GM12878 (cell line): ENCODE measurements around the gene GSTO1. TPM values are rescaled to one million over a fixed set of nuclear protein-coding genes. Genes with fewer than 3 reads are reported as not detected.

Experiments
- BCL11A ChIP-seq: IDR thresholded peaks from 2 replicates; pipeline ENCODE4 v1.6.1; 2011; ENCODE audit warnings: low read depth, low read length
- CEBPB ChIP-seq, 2 experiments: fragments of 150-350 bp in 1 of 2; IDR thresholded peaks; 2 replicates each; pipeline ENCODE4 v1.6.1; 2012 to 2014; ENCODE audit warnings: low read depth in 2 of 2, low read length in 2 of 2, borderline replicate concordance in 1 of 2, inconsistent platforms in 1 of 2
- CREM ChIP-seq: IDR thresholded peaks from 2 replicates; pipeline ENCODE4 v1.6.1; 2014; ENCODE audit warnings: antibody characterized with exemption, low read depth
- E4F1 ChIP-seq: fragments of 450-650 bp; IDR thresholded peaks from 2 replicates; pipeline ENCODE4 v1.6.1; 2018; ENCODE audit warnings: borderline replicate concordance, mild to moderate bottlenecking; ENCODE audit not compliant: partially characterized antibody
- IRF4 ChIP-seq: IDR thresholded peaks from 2 replicates; pipeline ENCODE4 v1.6.1; 2011; ENCODE audit warnings: low read depth, low read length
- MYC ChIP-seq: IDR thresholded peaks from 2 replicates; pipeline ENCODE4 v1.6.1; 2011; ENCODE audit warnings: mild to moderate bottlenecking, low read length, moderate library complexity, inconsistent platforms; ENCODE audit not compliant: insufficient read depth, insufficient replicate concordance, insufficient read length, severe bottlenecking
- NR2C2 ChIP-seq: IDR thresholded peaks from 2 replicates; pipeline ENCODE4 v1.6.1; 2011; ENCODE audit warnings: borderline replicate concordance, low read depth; ENCODE audit not compliant: control insufficient read depth, insufficient read length
- POLR2A ChIP-seq: IDR thresholded peaks from 2 replicates; pipeline ENCODE4 v1.6.1; 2011; ENCODE audit warnings: low read depth, mild to moderate bottlenecking, low read length
- POLR2AphosphoS2 ChIP-seq: IDR thresholded peaks from 2 replicates; pipeline ENCODE4 v1.6.1; 2011; ENCODE audit warnings: low read depth, mild to moderate bottlenecking, low read length, improper control_type of control experiment, moderate library complexity
- RAD51 ChIP-seq: fragments of 450-650 bp; IDR thresholded peaks from 2 replicates; pipeline ENCODE4 v1.6.1; 2016; ENCODE audit warnings: moderate library complexity, mild to moderate bottlenecking, inconsistent platforms
- RCOR1 ChIP-seq: conservative IDR thresholded peaks from 2 replicates; pipeline ENCODE4 v1.6.1; 2012; ENCODE audit warnings: low read depth, low read length, improper control_type of control experiment
- RFX5 ChIP-seq: IDR thresholded peaks from 2 replicates; pipeline ENCODE4 v1.6.1; 2011; ENCODE audit warnings: low read depth, low read length, improper control_type of control experiment
- SUZ12 ChIP-seq: fragments of 200-600 bp; sonication (generic); IDR thresholded peaks from one replicate; pipeline ENCODE4 v1.6.1; 2018; ENCODE audit warnings: antibody characterized with exemption, mild to moderate bottlenecking; ENCODE audit not compliant: unreplicated experiment
- USF1 ChIP-seq: IDR thresholded peaks from 2 replicates; pipeline ENCODE4 v1.6.1; 2011; ENCODE audit warnings: borderline replicate concordance, low read depth, mild to moderate bottlenecking, moderate library complexity, mixed read lengths, low read length; ENCODE audit not compliant: insufficient read depth; ENCODE audit errors: extremely low read length
- YY1 ChIP-seq: IDR thresholded peaks from 2 replicates; pipeline ENCODE4 v1.6.1; 2011; ENCODE audit warnings: low read depth, mild to moderate bottlenecking, low read length
- ZBED1 ChIP-seq: IDR thresholded peaks from 2 replicates; pipeline ENCODE4 v1.6.1; 2016; ENCODE audit warnings: borderline replicate concordance
- ZNF384 ChIP-seq: IDR thresholded peaks from 2 replicates; pipeline ENCODE4 v1.6.1; 2012; ENCODE audit warnings: low read depth, mild to moderate bottlenecking, low read length, improper control_type of control experiment, borderline replicate concordance
- polyA plus RNA-seq, 11 experiments: library from polyadenylated mRNA; depleted of rRNA in 4 of 11; unstranded in 6 of 11; stranded (reverse) in 5 of 11; fragments of >200 nt; fragmentation: Nextera tagmentation in 4 of 11; fragmentation: Illumina TruSeq in 1 of 11; extraction: Ambion mirVana in 4 of 11; extraction: Trizol in 1 of 11; gene quantifications; 1 replicate in 1 of 11; 2 replicates in 10 of 11; pipeline versions ENCODE4 v1.2.1 to v1.2.3, GENCODE V29; 2011 to 2016; ENCODE audit warnings: inconsistent platforms in 2 of 11, missing spikeins in 2 of 11, low read depth in 1 of 11
- total RNA-seq, 4 experiments: library from RNA; depleted of rRNA in 3 of 4; stranded (reverse); fragments of >200 nt in 3 of 4; fragmentation: Illumina TruSeq in 1 of 4; extraction: Trizol in 1 of 4; gene quantifications; 2 replicates each; pipeline versions ENCODE4 v1.2.1 to v1.2.3, GENCODE V29; 2013 to 2021
- TF ChIP-seq, protein P1 (sequence below): fragments of 450-650 bp; IDR thresholded peaks from 2 replicates; pipeline ENCODE4 v1.6.1; 2016; ENCODE audit warnings: mild to moderate bottlenecking
- TF ChIP-seq, protein P2 (sequence below): IDR thresholded peaks from 2 replicates; pipeline ENCODE4 v1.6.1; 2012; ENCODE audit warnings: improper control_type of control experiment, low read depth, low read length; ENCODE audit not compliant: insufficient replicate concordance

The GSTO1 gene
- total and polyA plus RNA-seq, 10 of the 15 experiments (the other 5 are each of a cell fraction or from before 2014, with no cell fraction given) = 53.1 to 197 (median 112) TPM

DNA sequence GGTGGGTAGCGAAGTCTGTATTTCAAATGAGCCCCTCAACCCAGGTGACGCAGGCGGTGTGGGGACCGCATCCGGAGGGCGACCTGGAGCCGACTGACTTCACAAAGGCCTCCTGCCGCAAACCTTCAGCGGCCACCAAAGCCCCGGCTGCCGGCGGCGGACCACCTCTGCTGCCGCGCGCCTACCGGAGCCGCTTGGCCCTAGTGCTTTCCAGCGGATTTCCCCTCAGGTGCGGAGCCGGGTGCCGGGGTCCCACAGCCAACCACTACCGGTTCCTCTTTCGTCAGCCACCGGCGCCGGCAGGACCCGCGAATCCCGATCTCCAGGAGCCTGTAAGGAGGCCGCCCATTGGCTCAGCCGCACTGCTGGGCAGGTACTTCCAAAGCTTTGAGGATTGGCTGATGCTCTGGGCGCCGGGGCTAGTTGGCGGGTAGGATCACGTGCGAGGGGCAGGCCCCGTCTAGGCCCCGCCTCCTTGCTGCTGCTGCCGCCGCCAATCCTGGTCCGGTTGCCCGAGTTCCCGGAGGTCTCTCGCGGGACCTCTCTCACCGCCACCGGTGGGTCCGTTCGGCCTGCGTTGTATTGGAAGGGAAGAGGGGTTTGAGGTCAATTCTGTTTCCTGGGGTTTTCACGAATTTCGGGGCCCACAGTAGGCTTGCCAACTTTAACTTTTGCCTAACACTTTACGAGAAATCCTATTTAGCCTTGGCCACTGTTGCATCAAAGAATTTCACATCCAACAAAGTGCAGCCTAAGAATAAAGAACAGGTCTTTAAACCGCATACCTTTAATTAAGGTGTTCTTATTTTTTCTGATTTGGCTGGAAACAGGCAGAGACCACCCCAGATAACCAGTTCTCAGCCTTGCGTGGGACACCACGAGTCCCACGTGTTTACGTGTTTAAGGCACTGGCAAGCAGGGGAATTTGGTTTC lies 14.3 kb downstream of the GSTO1 start, which contains the start of gene GSTO2 (continued):
- peak; percentile 93 for TF ChIP-seq CREM
- TF ChIP-seq, protein P1, sequence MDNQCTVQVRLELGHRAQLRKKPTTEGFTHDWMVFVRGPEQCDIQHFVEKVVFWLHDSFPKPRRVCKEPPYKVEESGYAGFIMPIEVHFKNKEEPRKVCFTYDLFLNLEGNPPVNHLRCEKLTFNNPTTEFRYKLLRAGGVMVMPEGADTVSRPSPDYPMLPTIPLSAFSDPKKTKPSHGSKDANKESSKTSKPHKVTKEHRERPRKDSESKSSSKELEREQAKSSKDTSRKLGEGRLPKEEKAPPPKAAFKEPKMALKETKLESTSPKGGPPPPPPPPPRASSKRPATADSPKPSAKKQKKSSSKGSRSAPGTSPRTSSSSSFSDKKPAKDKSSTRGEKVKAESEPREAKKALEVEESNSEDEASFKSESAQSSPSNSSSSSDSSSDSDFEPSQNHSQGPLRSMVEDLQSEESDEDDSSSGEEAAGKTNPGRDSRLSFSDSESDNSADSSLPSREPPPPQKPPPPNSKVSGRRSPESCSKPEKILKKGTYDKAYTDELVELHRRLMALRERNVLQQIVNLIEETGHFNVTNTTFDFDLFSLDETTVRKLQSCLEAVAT = no peak; the same call in 1 of the 2 replicates
- TF ChIP-seq CEBPB (IDR thresholded peaks at IDR 0.05; ENCODE audit: borderline replicate concordance in 1 of 2, low read depth in 2 of 2, low read length in 2 of 2) = no peak
- TF ChIP-seq NR2C2 = no peak
- TF ChIP-seq IRF4 = no peak
- peak; percentile 56; the same call in 1 of the 2 replicates for TF ChIP-seq YY1
- TF ChIP-seq, protein P2, sequence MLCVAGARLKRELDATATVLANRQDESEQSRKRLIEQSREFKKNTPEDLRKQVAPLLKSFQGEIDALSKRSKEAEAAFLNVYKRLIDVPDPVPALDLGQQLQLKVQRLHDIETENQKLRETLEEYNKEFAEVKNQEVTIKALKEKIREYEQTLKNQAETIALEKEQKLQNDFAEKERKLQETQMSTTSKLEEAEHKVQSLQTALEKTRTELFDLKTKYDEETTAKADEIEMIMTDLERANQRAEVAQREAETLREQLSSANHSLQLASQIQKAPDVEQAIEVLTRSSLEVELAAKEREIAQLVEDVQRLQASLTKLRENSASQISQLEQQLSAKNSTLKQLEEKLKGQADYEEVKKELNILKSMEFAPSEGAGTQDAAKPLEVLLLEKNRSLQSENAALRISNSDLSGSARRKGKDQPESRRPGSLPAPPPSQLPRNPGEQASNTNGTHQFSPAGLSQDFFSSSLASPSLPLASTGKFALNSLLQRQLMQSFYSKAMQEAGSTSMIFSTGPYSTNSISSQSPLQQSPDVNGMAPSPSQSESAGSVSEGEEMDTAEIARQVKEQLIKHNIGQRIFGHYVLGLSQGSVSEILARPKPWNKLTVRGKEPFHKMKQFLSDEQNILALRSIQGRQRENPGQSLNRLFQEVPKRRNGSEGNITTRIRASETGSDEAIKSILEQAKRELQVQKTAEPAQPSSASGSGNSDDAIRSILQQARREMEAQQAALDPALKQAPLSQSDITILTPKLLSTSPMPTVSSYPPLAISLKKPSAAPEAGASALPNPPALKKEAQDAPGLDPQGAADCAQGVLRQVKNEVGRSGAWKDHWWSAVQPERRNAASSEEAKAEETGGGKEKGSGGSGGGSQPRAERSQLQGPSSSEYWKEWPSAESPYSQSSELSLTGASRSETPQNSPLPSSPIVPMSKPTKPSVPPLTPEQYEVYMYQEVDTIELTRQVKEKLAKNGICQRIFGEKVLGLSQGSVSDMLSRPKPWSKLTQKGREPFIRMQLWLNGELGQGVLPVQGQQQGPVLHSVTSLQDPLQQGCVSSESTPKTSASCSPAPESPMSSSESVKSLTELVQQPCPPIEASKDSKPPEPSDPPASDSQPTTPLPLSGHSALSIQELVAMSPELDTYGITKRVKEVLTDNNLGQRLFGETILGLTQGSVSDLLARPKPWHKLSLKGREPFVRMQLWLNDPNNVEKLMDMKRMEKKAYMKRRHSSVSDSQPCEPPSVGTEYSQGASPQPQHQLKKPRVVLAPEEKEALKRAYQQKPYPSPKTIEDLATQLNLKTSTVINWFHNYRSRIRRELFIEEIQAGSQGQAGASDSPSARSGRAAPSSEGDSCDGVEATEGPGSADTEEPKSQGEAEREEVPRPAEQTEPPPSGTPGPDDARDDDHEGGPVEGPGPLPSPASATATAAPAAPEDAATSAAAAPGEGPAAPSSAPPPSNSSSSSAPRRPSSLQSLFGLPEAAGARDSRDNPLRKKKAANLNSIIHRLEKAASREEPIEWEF = no peak
- peak; percentile 57; the same call in 1 of the 2 replicates for TF ChIP-seq RFX5
- TF ChIP-seq E4F1 = peak; percentile 52
- TF ChIP-seq BCL11A = no peak
- 0 out of 2 replicates have a peak, but pooled peaks have one; percentile 18 for TF ChIP-seq ZBED1
- peak; percentile 82; the same call in 1 of the 2 replicates for TF ChIP-seq POLR2AphosphoS2
- peak; percentile 89 for TF ChIP-seq USF1
- no peak for TF ChIP-seq SUZ12
- TF ChIP-seq RCOR1 = 0 out of 2 replicates have a peak, but pooled peaks have one; percentile 62
- peak; percentile 91 for TF ChIP-seq RAD51
- TF ChIP-seq POLR2A = peak; percentile 92
- no peak for TF ChIP-seq ZNF384
- TF ChIP-seq MYC = no peak
